ENCODE results near the gene HSD17B4. TPM values are rescaled to one million over a fixed set of nuclear protein-coding genes. Genes with fewer than 3 reads are reported as not detected.
"Not testable (repeated sequence)": the region's sequence is repeated elsewhere in the genome, so short reads cannot be mapped to it uniquely, and the experiment has no call there.

Gene HSD17B4
- total RNA-seq, 4 donors from 2014 or later = 105 to 224 (median 166) TPM

- Histone ChIP-seq H3K4me1 (peaks cover 0 to 4% (median 0%) of the 10 kb centered on the region in 4 donors), H3K27me3 (no peaks in the 10 kb centered on the region), H3K9me3 (no peaks in the 10 kb centered on the region), H3K36me3 (peaks cover 0 to 39% (median 12%) of the 10 kb centered on the region in 4 donors), H3K4me3 (no peak overlapping the region), H3K27ac (no peak overlapping the region)
- intact Hi-C loops (cut with DNase I; ENCODE audit: low total_unique reads) = no loop called here
- no peak for DNase-seq
- 96 to 100% methylated on average over 4 of the region's 4 CpGs for WGBS, 2 donors (ENCODE audit: low coverage in 1 of 2)
- TF ChIP-seq POLR2A (IDR thresholded peaks at IDR 0.05) (no peak), CTCF (IDR thresholded peaks at IDR 0.05) (no peak), EP300 (IDR thresholded peaks at IDR 0.05; ENCODE audit: low read depth) (no peak), POLR2AphosphoS5 (IDR thresholded peaks at IDR 0.05) (no peak)
- in situ Hi-C loops (cut with MboI; ENCODE audit: low pct_ligation_motif_present in 1 of 4, low pct_unique_long_range_greater_than_20kb in 1 of 4, low sequenced_read_pairs in 3 of 4) = loop anchor here in 1 of 4 donors (25.0 kb wide), 1 partner anchor 252 kb away; no protein-coding TSS in a partner anchor
These were observed 32.6 kb downstream of the HSD17B4 start for GRCh38 chr5:119484884-119485283.

GRCh38 chr5:119501671-119502179 lies 49.4 kb downstream of the HSD17B4 start:
- no peak for DNase-seq
- no peaks in the 10 kb centered on the region for H3K4me1 ChIP-seq
- H3K36me3 ChIP-seq = peaks cover 0 to 61% (median 22%) of the 10 kb centered on the region in 4 donors
- no peaks in the 10 kb centered on the region for H3K27me3 ChIP-seq
- no peak for TF ChIP-seq POLR2A (IDR thresholded peaks at IDR 0.05)
- TF ChIP-seq POLR2AphosphoS5 (IDR thresholded peaks at IDR 0.05) = no peak
- TF ChIP-seq EP300 (IDR thresholded peaks at IDR 0.05; ENCODE audit: low read depth) = no peak
- no peak for TF ChIP-seq CTCF (IDR thresholded peaks at IDR 0.05)
- H3K27ac ChIP-seq = no peak overlapping the region
- 70 to 84% methylated on average over 2 of the region's 2 CpGs for WGBS, 2 donors (ENCODE audit: low coverage in 1 of 2)
- in situ Hi-C loops (cut with MboI; ENCODE audit: low pct_ligation_motif_present in 1 of 4, low pct_unique_long_range_greater_than_20kb in 1 of 4, low sequenced_read_pairs in 3 of 4) = no loop called here
- no peak overlapping the region for H3K4me3 ChIP-seq
- intact Hi-C loops (cut with DNase I; ENCODE audit: low total_unique reads) = no loop called here
- H3K9me3 ChIP-seq = peaks cover 14 to 15% of the 10 kb centered on the region in 2 donors

GRCh38 chr5:119503939-119504338 lies 51.6 kb downstream of the HSD17B4 start:
- Histone ChIP-seq H3K36me3 (peaks cover 0 to 50% (median 22%) of the 10 kb centered on the region in 4 donors), H3K9me3 (peaks cover 14 to 15% of the 10 kb centered on the region in 2 donors)
- H3K27me3 ChIP-seq; H3K27ac ChIP-seq; H3K4me3 ChIP-seq; H3K4me1 ChIP-seq; DNase-seq; intact Hi-C loops (cut with DNase I; ENCODE audit: low total_unique reads); in situ Hi-C loops (cut with MboI; ENCODE audit: low pct_ligation_motif_present in 1 of 4, low pct_unique_long_range_greater_than_20kb in 1 of 4, low sequenced_read_pairs in 3 of 4): not testable (repeated sequence)
- WGBS, 2 donors (ENCODE audit: low coverage in 1 of 2) = 83 to 89% methylated on average over 4 of the region's 4 CpGs

- in situ Hi-C loops (cut with MboI; ENCODE audit: low pct_ligation_motif_present in 1 of 4, low pct_unique_long_range_greater_than_20kb in 1 of 4, low sequenced_read_pairs in 3 of 4) = no loop called here
These were observed 60.0 kb downstream of the HSD17B4 start for GRCh38 chr5:119512277-119512676.

More at GRCh38 chr5:119512277-119512676, 60.0 kb downstream of the HSD17B4 start:
- WGBS, 2 donors (ENCODE audit: low coverage in 1 of 2) = 83 to 88% methylated on average over 1 of the region's 1 CpG
- Histone ChIP-seq H3K4me3 (no peak overlapping the region), H3K4me1 (no peaks in the 10 kb centered on the region), H3K9me3 (no peaks in the 10 kb centered on the region), H3K27me3 (no peaks in the 10 kb centered on the region), H3K27ac (no peak overlapping the region), H3K36me3 (peaks cover 0 to 57% (median 23%) of the 10 kb centered on the region in 4 donors)
- no peak for TF ChIP-seq POLR2A (IDR thresholded peaks at IDR 0.05)
- TF ChIP-seq POLR2AphosphoS5 (IDR thresholded peaks at IDR 0.05) = no peak
- TF ChIP-seq CTCF (IDR thresholded peaks at IDR 0.05) = no peak
- no peak for TF ChIP-seq EP300 (IDR thresholded peaks at IDR 0.05; ENCODE audit: low read depth)
- intact Hi-C loops (cut with DNase I; ENCODE audit: low total_unique reads) = no loop called here
- DNase-seq = no peak

All from transverse colon (tissue), 4 donors.